Amniotic epithelial cell (primary cell): ENCODE results near the gene LENG9.
"Not testable (repeated sequence)": the region's sequence is repeated elsewhere in the genome, so short reads cannot be mapped to it uniquely, and the experiment has no call there.

ENCODE experiments used
- DNase-seq: peaks from one replicate; pipeline ENCODE4 v3.0.0-alpha.2; 2010; ENCODE audit warnings: low read depth

The LENG9 gene

DNA sequence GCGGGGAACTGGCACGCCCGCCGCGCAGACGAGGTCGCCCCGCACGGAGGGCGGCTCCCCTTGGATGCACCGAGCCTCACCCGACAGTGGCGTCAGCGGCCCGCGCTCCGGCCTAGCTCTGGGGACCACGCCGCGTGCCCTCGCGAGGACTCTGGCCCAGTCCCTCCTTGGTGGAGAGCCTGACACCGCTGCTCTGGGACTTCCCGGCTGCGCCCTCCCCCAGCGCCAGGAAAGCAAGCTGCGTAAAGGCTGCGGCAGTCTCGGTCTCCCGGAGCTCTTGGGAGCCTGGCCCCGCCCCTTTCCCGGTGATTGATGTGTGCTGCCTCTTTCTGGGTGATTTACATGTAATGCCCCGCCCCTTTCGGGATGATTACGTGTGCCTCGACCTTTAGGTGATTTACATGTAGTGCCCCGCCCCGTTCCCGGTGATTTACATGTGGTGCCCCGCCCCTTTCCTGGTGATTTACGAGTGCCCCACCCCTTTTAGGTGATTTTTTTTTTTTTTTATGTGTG lies at the start of gene LENG9:
Gene LENG9, minus strand, starts transcription at position 248 of the 513 bp plus-strand sequence. CDS start 252 bp downstream, outside the sequence.
- peak; percentile 98 for DNase-seq

- not testable (repeated sequence) for DNase-seq
Observed at GRCh38 chr19:54509200-54509940, 45.8 kb upstream of the LENG9 start.

GRCh38 chr19:54508487-54508886 lies 44.9 kb upstream of the LENG9 start:
- DNase-seq = not testable (repeated sequence)

DNA sequence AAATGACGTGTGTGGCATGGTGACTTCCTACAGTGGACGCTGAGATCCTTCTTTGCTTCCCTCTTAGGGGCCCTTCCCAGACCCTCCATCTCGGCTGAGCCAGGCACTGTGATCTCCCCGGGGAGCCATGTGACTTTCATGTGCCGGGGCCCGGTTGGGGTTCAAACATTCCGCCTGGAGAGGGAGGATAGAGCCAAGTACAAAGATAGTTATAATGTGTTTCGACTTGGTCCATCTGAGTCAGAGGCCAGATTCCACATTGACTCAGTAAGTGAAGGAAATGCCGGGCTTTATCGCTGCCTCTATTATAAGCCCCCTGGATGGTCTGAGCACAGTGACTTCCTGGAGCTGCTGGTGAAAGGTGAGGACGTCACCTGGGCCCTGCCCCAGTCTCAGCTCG lies 44.2 kb upstream of the LENG9 start:
- no peak for DNase-seq

GRCh38 chr19:54507038-54507717 lies 43.6 kb upstream of the LENG9 start:
- not testable (repeated sequence) for DNase-seq

GRCh38 chr19:54506079-54506478 lies 42.5 kb upstream of the LENG9 start:
- no peak for DNase-seq

- not testable (repeated sequence) for DNase-seq
Observed at GRCh38 chr19:54505542-54505941, 42.0 kb upstream of the LENG9 start.

- no peak for DNase-seq
Observed at GRCh38 chr19:54502518-54503048, 39.0 kb upstream of the LENG9 start, which contains the start of gene LAIR2. Gene LAIR2, plus strand, starts transcription at chr19:54502831. Its CDS starts 88 bp downstream, at chr19:54502919.

GRCh38 chr19:54498451-54498772 lies 34.8 kb upstream of the LENG9 start:
- DNase-seq = not testable (repeated sequence)

DNA sequence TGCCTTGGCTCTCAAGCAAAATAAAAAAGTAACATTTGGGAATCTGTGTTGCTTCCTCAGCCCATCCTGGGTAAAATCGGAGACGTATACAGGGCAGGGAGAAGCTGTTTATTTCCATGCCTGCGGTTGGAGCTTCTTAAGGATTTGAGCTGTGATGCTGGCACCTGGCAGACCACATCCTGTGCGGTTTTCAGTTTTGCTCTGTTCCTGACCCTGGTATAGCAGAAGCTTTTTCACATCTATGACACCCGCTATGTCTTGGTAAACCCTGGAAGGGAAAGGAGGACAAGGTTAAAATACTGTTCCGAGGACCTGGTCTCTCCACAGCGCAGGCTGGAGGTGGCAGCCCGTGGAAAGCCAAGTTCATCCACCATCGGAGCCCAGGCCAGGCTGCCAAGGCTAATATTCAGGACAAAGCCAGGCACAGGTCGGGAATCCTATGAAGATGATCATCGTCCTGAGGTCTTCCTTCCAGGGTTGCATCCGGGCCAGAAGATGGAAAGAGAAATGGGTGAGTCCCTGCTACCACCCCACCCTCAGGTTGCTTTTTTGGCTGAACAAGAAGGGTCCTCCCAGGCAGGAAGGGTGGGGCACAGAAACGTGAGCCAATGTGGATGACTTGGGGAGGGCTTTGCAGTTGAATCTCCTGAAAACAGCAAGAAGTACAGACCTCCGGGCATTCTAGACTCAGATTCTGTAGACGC lies 34.3 kb upstream of the LENG9 start:
- not testable (repeated sequence) for DNase-seq

DNA sequence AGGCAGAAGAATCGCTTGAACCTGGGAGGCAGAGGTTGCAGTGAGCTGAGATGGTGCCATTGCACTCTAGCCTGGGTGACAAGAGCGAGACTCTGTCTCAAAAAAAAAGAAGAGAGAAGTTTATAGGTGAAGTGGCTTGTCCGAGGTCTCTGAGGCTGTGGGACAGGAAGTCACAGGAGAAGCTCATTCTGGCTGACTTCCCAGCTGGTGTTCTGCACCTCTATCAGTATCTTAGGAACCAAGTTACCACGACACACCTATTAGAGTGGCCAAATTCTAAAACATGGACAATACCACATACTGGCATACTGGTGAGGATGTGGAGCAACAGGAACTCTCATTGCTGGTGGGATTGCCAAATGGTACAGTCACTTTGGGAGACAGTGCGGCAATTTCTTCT lies 31.7 kb upstream of the LENG9 start:
- DNase-seq = not testable (repeated sequence)

DNA sequence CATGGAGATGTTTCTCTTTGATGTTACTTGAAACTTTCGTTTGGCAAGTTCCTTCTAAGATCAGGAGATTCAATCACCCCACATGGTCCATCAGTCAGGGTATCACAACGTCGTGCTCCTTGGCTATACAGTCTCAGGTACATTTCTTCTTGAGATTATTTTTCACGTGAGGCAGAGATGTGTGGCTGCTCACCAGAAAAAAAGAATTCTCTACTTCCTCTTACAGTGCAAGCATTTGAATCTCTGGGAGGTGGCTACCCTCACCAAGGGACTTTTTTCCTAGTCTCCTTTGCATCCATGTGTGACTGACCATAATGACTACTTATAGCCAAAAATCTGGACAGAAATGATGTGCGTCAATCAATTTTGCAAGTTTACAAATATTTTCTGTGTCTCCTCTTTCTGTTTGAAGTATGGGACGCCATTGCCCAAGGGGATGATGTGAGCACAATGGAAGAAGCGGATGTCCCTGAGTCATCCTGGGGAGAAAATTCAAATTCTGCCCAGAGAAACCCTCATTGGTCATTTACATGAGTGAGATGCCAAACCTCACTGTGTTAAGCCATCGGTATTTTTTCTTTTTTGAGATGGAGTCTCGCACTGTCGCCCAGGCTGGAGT lies 30.5 kb upstream of the LENG9 start:
- DNase-seq = no peak

DNA sequence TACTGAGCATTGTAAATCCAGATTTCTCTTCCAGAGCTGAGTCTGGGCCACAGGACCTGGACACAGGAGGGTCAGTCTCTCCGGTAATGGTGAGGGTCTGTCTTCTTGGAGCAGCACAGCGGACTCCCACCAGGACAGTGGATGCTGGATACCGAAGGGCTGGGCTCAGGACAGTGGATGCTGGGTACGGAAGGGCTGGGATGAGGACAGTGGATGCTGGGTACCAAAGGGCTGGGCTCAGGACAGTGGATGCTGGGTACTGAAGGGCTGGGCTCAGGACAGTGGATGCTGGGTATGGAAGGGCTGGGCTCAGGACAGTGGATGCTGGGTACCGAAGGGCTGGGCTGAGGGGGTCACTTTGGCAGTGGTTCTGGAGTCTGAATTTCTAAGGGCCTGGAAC lies 29.5 kb upstream of the LENG9 start:
- DNase-seq = not testable (repeated sequence)

- DNase-seq = no peak
Observed at GRCh38 chr19:54492568-54492967, 29.0 kb upstream of the LENG9 start.

GRCh38 chr19:54489766-54490165 lies 26.2 kb upstream of the LENG9 start:
- DNase-seq = no peak

GRCh38 chr19:54489341-54489740 lies 25.8 kb upstream of the LENG9 start:
- no peak for DNase-seq

- no peak for DNase-seq
Observed at GRCh38 chr19:54485851-54486250, 22.3 kb upstream of the LENG9 start.

DNA sequence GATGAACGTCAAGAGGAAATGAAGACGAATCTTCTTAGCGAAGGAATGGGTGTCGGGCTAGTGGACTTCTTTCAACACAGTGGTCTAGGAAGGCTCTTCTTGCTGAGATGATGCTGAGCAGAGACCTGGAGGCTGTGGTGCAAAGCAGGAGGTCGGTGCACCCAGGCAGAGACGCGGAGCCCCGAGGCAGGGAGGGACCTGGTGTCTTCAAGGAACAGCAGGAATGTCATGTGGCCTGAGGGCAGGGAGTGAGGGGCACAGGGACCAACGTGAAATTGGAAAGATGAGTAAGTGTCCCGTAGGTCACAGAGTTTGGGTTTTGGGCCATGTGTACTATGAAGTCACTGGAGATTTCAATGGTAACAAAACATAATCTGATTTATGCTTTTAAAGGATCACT lies 20.9 kb upstream of the LENG9 start:
- no peak for DNase-seq

GRCh38 chr19:54482889-54483288 lies 19.3 kb upstream of the LENG9 start:
- DNase-seq = no peak

DNA sequence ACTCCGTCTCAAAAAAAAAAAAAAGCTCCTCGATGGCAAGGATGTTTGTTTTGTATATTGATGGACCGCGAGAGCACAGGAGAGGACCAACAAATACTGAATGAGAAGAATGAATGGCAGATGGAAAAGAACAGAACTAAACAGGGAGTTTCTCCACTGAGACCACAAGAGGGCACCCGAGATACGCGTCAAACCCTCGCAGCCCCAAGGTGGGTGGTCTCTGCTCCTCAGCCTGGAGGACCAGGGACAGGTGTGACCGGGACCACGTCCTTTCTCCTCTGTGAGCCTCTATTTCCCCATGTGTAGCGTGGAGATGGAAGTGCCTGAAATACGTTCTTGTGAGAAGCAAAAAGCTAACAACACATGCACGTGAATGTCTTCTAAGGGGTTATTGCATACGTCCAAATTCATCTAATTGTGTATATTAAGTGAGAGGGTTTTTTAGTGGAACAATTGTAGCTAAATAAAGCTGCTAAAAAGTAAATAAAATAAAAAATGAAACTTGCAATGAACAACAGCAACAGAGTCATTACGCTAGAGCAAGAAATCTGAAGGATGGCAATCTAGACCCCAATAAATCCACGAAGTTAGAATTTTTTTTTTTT lies 17.9 kb upstream of the LENG9 start:
- peak; percentile 42 for DNase-seq

DNA sequence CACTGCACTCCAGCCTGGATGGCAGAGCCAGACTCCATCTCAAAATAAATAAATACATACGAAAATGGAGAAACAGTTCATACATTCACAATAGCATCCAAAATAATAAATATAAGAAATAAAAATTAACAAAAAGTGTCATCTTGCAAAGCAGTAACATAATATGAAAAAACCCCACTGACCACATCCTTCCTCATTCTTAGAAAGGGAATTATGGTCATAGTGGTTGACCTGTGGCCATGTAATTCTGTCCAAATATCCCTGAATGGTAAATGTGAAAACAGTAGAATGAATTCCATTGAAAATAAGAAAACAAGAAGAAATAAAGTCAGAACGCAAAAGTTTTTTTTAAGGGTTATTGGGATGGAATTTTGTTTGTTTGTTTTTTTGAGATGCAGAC lies 16.5 kb upstream of the LENG9 start:
- no peak for DNase-seq
